ENCODE measurements around the gene ADARB1.

DNA sequence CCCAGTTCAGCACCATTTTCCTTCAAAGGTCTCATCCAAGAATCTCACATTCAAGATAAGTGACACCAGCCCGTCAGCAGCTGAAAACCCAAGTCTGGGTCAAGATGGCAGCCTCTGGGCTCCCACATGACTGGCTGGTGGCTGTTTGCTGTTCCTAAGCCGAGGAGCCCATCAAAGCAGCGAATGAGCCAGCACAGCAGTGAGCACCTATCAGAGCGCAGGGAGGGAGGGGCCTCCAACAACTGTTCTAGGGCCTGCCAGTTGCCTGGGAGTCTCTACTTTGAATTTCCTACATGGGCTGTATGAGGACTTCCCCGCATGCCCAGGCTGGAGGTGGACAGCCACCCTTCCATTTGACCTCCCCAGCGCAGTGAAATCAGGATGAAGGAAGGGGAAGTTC is 102.7 kb downstream of the ADARB1 start:
- TF ChIP-seq POLR2A (IDR thresholded peaks at IDR 0.05; ENCODE audit: low read depth, low read length) = no peak
- TF ChIP-seq POLR2AphosphoS5 (IDR thresholded peaks at IDR 0.05; ENCODE audit: low read depth, low read length) = no peak

All from GM12892 (cell line).